ENCODE results near the gene ARRDC3. TPM values are rescaled to one million over a fixed set of nuclear protein-coding genes. Genes with fewer than 3 reads are reported as not detected.

ARRDC3 gene
- total and polyA plus RNA-seq, 9 of the 15 experiments (the other 6 are each of a cell fraction or from before 2014, with no cell fraction given) = 15.3 to 58.1 (median 39.4) TPM

GRCh38 chr5:91383027-91383955, at the start of gene ARRDC3 (continued):
- TF ChIP-seq THRB (CRISPR knock-in tag; conservative IDR thresholded peaks at IDR 0.05) (peak; percentile 87; the same call in 1 of the 2 replicates), POLR2AphosphoS5 (IDR thresholded peaks at IDR 0.05; ENCODE audit: control insufficient read depth, insufficient read depth, low read depth, low read length) (peak; percentile 98), AFF4 (CRISPR knock-in tag; IDR thresholded peaks at IDR 0.05) (peak; percentile 74; the same call in 1 of the 2 replicates), ZNF583 (CRISPR knock-in tag; IDR thresholded peaks at IDR 0.05) (peak; percentile 30; the same call in 1 of the 2 replicates), HNRNPLL (IDR thresholded peaks at IDR 0.05; ENCODE audit: low read depth, low read length, poor library complexity, severe bottlenecking) (peak; percentile 63), FUS (optimal IDR thresholded peaks at IDR 0.05; ENCODE audit: low read depth, low read length) (no peak), ID3 (CRISPR knock-in tag; IDR thresholded peaks at IDR 0.05) (no peak), ID3 (tag; IDR thresholded peaks at IDR 0.05) (peak; percentile 73), ZNF785 (CRISPR knock-in tag; IDR thresholded peaks at IDR 0.05) (no peak), NR4A1 (CRISPR knock-in tag; IDR thresholded peaks at IDR 0.05) (0 out of 2 replicates have a peak, but pooled peaks have one; percentile 74), NR4A1 (tag; IDR thresholded peaks at IDR 0.05) (peak; percentile 78; the same call in 1 of the 2 replicates), ZNF395 (CRISPR knock-in tag; IDR thresholded peaks at IDR 0.05) (peak; percentile 85; the same call in 1 of the 2 replicates), HNRNPL (IDR thresholded peaks at IDR 0.05; ENCODE audit: low read depth, low read length) (peak; percentile 24; the same call in 1 of the 2 replicates), GABPA (tag; conservative IDR thresholded peaks at IDR 0.05; ENCODE audit: low read depth) (peak; percentile 26; the same call in 1 of the 2 replicates), SIRT6 (IDR thresholded peaks at IDR 0.05; ENCODE audit: low read depth, low read length) (no peak), ZFP1 (CRISPR knock-in tag; IDR thresholded peaks at IDR 0.05) (0 out of 2 replicates have a peak, but pooled peaks have one; percentile 8), SETDB1 (IDR thresholded peaks at IDR 0.05; ENCODE audit: low read length) (no peak), MYBL2 (IDR thresholded peaks at IDR 0.05; ENCODE audit: low read depth) (no peak), MYBL2 (CRISPR knock-in tag; IDR thresholded peaks at IDR 0.05; ENCODE audit: borderline replicate concordance) (no peak)
